Activated CD4-positive, alpha-beta T cell treated with anti-CD3 and anti-CD28 coated beads, Interleukin-2, amount 10 ng/mL, durations not matched to agents 7 days and 5 days (primary cell): ENCODE results near the gene AFF2. TPM values are rescaled to one million over a fixed set of nuclear protein-coding genes. Genes with fewer than 3 reads are reported as not detected.
"Not testable (repeated sequence)": the region's sequence is repeated elsewhere in the genome, so short reads cannot be mapped to it uniquely, and the experiment has no call there.

Experiments
- CTCF ChIA-PET: fragments of 350-600 bp; sonication (Branson Sonifier 250); formaldehyde crosslinking; loops from one replicate; lab custom pipeline; 2021; ENCODE audit warnings: antibody characterized with exemption; lab: Charles Lee
- POLR2A ChIA-PET: fragments of 350-600 bp; sonication (Branson Sonifier 250); formaldehyde crosslinking; loops from one replicate; lab custom pipeline; 2021; ENCODE audit warnings: antibody characterized with exemption; lab: Charles Lee
- DNase-seq: peaks from one replicate; pipeline ENCODE4 v3.0.0-alpha.2; 2020
- H3K27ac Mint-ChIP-seq: one replicate; pipeline ENCODE4 v1.8.0; 2021; ENCODE audit warnings: mild to moderate bottlenecking, moderate library complexity, mixed read lengths
- H3K27me3 Mint-ChIP-seq: one replicate; pipeline ENCODE4 v1.8.0; 2021; ENCODE audit warnings: mixed read lengths
- H3K36me3 Mint-ChIP-seq: one replicate; pipeline ENCODE4 v1.8.0; 2021; ENCODE audit warnings: low read depth, mixed read lengths
- H3K4me1 Mint-ChIP-seq: one replicate; pipeline ENCODE4 v1.8.0; 2021; ENCODE audit warnings: mixed read lengths
- H3K4me3 Mint-ChIP-seq: one replicate; pipeline ENCODE4 v1.8.0; 2021; ENCODE audit warnings: mild to moderate bottlenecking, moderate library complexity, mixed read lengths
- H3K9me3 Mint-ChIP-seq: one replicate; pipeline ENCODE4 v1.8.0; 2021; ENCODE audit warnings: mixed read lengths
- total RNA-seq, 2 experiments: library from RNA; stranded (reverse); gene quantifications; one replicate each; pipeline ENCODE4 v1.2.3, GENCODE V29; 2021

Gene AFF2
- total RNA-seq, 2 experiments from 2014 or later, result 0.69 to 1.8 TPM

- no peak overlapping the region for H3K27ac Mint-ChIP-seq
- CTCF ChIA-PET, result no interaction called here
Observed at GRCh38 chrX:148633218-148633908, 132.9 kb downstream of the AFF2 start.

DNA sequence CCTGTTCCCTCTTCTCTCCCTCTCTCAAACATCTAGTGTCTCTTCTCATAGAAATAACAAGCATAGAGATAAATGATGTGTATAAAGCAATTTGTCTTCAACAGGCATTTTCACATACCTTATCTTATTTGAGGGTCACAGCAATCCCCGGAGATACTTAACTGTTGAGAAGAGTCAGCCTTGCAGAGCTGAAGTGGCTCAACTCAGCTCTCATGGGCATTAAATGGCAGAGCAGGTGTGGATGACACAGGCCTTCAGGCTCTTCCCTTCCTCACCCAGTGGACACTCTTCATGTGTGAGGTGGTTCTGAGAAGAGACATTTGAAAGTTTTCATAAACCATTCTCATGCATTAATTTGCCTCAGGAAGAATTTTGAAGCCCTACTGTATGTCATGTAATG, 134.2 kb downstream of the AFF2 start:
- DNase-seq, result no peak
- ChIA-PET CTCF (no interaction called here), POLR2A (no interaction called here)
- H3K27ac Mint-ChIP-seq, result no peak overlapping the region
- no peaks in the 10 kb centered on the region for H3K4me1 Mint-ChIP-seq
- H3K36me3 Mint-ChIP-seq, result no peaks in the 10 kb centered on the region
- H3K27me3 Mint-ChIP-seq, result no peaks in the 10 kb centered on the region
- H3K4me3 Mint-ChIP-seq, result no peak overlapping the region
- no peaks in the 10 kb centered on the region for H3K9me3 Mint-ChIP-seq

More at GRCh38 chrX:148633218-148633908, 132.9 kb downstream of the AFF2 start:
- POLR2A ChIA-PET, result no interaction called here
- no peak for DNase-seq
- Mint-ChIP-seq H3K4me3 (no peak overlapping the region), H3K9me3 (no peaks in the 10 kb centered on the region), H3K36me3 (no peaks in the 10 kb centered on the region), H3K4me1 (no peaks in the 10 kb centered on the region), H3K27me3 (no peaks in the 10 kb centered on the region)

- H3K27ac Mint-ChIP-seq, result no peak overlapping the region
- no peaks in the 10 kb centered on the region for H3K9me3 Mint-ChIP-seq
- H3K4me1 Mint-ChIP-seq, result no peaks in the 10 kb centered on the region
- no peak overlapping the region for H3K4me3 Mint-ChIP-seq
- H3K27me3 Mint-ChIP-seq, result no peaks in the 10 kb centered on the region
- H3K36me3 Mint-ChIP-seq, result no peaks in the 10 kb centered on the region
- POLR2A ChIA-PET, result no interaction called here
- DNase-seq, result no peak
- CTCF ChIA-PET, result no interaction called here
Observed at GRCh38 chrX:148643460-148643859, 143.0 kb downstream of the AFF2 start.

GRCh38 chrX:148647651-148648050, 147.2 kb downstream of the AFF2 start:
- no peak overlapping the region for H3K4me3 Mint-ChIP-seq

DNA sequence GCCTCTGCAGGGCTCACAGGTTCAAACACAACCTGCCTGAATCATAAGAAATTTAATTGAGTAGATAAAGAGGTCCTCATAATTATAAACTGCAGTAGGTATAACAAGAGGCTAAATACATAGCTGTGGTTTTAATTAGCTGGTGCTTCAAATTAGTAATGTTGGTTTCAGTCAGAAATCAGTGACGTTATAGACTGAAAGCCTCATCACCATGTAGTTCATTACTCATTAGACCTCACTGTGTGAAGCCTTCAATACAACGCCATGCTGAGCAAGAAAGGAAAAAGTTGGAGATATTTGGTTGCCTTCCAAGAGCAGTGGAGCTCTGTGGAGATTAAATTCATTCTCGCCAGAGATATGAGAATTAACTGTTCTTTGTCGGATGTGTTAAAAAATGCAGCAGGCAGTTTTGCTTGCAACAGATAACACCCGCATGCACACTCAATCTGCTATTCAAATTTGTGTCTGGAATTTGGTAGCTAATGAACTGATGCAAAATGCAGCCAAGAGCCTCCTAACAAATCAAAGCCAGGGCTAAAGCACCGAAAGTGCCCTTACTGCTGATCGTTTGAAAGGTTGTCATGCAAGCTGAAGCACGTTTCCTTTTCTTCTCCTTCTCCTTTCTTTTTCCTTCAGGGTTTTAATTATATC, 148.9 kb downstream of the AFF2 start:
- ChIA-PET CTCF (no interaction called here), POLR2A (no interaction called here)
- no peaks in the 10 kb centered on the region for H3K4me1 Mint-ChIP-seq
- H3K4me3 Mint-ChIP-seq, result no peak overlapping the region
- no peaks in the 10 kb centered on the region for H3K9me3 Mint-ChIP-seq
- no peaks in the 10 kb centered on the region for H3K36me3 Mint-ChIP-seq
- no peak for DNase-seq
- no peak overlapping the region for H3K27ac Mint-ChIP-seq
- H3K27me3 Mint-ChIP-seq, result no peaks in the 10 kb centered on the region

More at GRCh38 chrX:148647651-148648050, 147.2 kb downstream of the AFF2 start:
- H3K27ac Mint-ChIP-seq, result no peak overlapping the region
- CTCF ChIA-PET, result interaction anchor here (1.3 kb wide), 1 partner anchor 15 kb away, joined by 5 read pairs; no protein-coding TSS in a partner anchor
- POLR2A ChIA-PET, result no interaction called here
- H3K27me3 Mint-ChIP-seq, result no peaks in the 10 kb centered on the region
- H3K36me3 Mint-ChIP-seq, result no peaks in the 10 kb centered on the region
- H3K9me3 Mint-ChIP-seq, result no peaks in the 10 kb centered on the region
- H3K4me1 Mint-ChIP-seq, result no peaks in the 10 kb centered on the region
- no peak for DNase-seq

DNA sequence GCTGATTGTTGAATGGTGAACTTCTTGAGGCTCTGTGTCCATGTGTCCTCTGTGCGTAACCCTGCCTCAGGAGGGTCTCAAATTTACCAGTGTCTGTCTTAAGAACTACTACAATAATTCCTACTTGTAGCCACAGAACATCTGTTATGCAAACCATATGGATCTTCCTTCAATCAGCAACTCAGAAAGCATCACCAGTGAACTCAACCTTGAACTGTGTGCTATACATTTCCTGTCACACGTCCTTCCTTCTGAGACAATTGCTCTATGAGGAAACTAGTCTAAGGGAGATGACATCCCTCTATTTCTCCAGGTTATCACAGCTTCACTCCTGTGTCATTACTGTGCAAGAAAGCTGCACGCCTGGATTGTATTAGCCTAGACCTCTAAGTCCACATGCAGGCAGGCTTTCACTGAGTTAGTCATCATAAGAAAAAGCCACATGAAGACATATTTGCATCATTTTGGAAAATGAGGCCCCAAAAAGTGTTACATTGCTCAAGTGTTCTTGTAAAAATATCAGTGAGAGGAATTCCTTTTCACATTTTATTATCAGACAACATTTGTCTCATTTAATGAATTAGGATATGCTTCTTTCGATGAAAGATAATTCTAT, 157.8 kb downstream of the AFF2 start:
- ChIA-PET POLR2A (no interaction called here), CTCF (no interaction called here)
- DNase-seq, result no peak
- Mint-ChIP-seq H3K27me3 (no peaks in the 10 kb centered on the region), H3K4me1 (no peaks in the 10 kb centered on the region), H3K36me3 (no peaks in the 10 kb centered on the region), H3K4me3 (no peak overlapping the region), H3K27ac (no peak overlapping the region), H3K9me3 (peaks cover 4% of the 10 kb centered on the region)

DNA sequence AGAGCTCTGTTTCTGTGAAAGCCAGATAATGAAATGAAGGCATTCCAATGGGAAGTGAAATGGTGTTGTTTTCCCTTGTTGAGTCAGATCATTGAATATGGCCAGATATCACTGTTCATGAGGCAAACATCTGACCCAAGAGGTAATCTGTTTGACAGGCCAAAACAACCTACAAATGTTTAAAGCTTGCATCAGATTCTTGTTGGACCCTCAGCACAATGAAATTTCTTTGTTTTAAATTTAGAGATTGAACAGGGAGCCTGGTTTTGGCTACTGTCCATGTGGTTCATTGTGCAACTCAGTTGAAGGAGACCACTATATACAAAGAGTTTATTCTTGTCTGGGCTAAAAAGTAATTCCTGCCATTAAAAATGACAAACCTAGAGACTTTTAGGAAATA, 159.1 kb downstream of the AFF2 start:
- no peak overlapping the region for H3K4me3 Mint-ChIP-seq
- ChIA-PET CTCF (no interaction called here), POLR2A (no interaction called here)

DNA sequence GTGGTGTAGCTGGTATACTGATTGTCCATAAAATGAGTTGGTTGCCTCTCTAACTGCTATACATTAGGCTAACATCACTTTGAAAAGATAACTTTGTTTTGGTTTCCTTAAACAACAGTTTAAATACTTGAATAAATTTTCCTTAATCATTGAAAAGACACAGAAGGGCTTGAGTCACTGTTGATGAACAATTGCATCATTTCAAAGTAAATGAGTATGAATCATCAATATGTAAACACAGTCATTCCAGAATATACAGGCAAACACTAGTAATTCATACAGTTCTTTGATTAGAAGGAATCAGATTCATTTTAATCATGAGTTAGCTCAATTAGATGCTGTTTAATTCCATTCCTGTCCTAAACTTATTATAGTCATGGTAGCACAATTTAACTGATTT, 160.6 kb downstream of the AFF2 start:
- Mint-ChIP-seq H3K27ac (no peak overlapping the region), H3K4me3 (no peak overlapping the region), H3K9me3 (peaks cover 12% of the 10 kb centered on the region), H3K27me3 (no peaks in the 10 kb centered on the region), H3K36me3 (no peaks in the 10 kb centered on the region), H3K4me1 (no peaks in the 10 kb centered on the region)
- CTCF ChIA-PET, result no interaction called here
- no peak for DNase-seq
- POLR2A ChIA-PET, result no interaction called here

More for the DNA sequence above, 159.1 kb downstream of the AFF2 start:
- Mint-ChIP-seq H3K9me3 (peaks cover 6% of the 10 kb centered on the region), H3K4me1 (no peaks in the 10 kb centered on the region), H3K27me3 (no peaks in the 10 kb centered on the region), H3K36me3 (no peaks in the 10 kb centered on the region), H3K27ac (no peak overlapping the region)
- no peak for DNase-seq

DNA sequence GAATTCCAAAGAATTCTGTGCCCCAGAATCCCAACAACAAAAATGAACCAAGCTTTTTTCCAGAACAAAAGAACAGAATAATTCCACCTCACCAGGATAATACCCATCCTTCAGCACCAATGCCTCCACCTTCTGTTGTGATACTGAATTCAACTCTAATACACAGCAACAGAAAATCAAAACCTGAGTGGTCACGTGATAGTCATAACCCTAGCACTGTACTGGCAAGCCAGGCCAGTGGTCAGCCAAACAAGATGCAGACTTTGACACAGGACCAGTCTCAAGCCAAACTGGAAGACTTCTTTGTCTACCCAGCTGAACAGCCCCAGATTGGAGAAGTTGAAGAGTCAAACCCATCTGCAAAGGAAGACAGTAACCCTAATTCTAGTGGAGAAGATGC, 161.6 kb downstream of the AFF2 start:
- no peak for DNase-seq
- H3K4me1 Mint-ChIP-seq, result no peaks in the 10 kb centered on the region
- no peak overlapping the region for H3K27ac Mint-ChIP-seq
- ChIA-PET POLR2A (no interaction called here), CTCF (interaction anchor here (1.7 kb wide), 1 partner anchor 14 kb away, joined by 5 read pairs; no protein-coding TSS in a partner anchor)
- H3K36me3 Mint-ChIP-seq, result no peaks in the 10 kb centered on the region
- no peaks in the 10 kb centered on the region for H3K27me3 Mint-ChIP-seq
- no peak overlapping the region for H3K4me3 Mint-ChIP-seq
- H3K9me3 Mint-ChIP-seq, result peaks cover 12% of the 10 kb centered on the region

- no peaks in the 10 kb centered on the region for H3K4me1 Mint-ChIP-seq
- H3K9me3 Mint-ChIP-seq, result peaks cover 18% of the 10 kb centered on the region
- ChIA-PET CTCF (no interaction called here), POLR2A (no interaction called here)
- no peaks in the 10 kb centered on the region for H3K27me3 Mint-ChIP-seq
- H3K4me3 Mint-ChIP-seq, result no peak overlapping the region
- no peaks in the 10 kb centered on the region for H3K36me3 Mint-ChIP-seq
- H3K27ac Mint-ChIP-seq, result no peak overlapping the region
- no peak for DNase-seq
Observed at GRCh38 chrX:148664171-148664570, 163.8 kb downstream of the AFF2 start.

DNA sequence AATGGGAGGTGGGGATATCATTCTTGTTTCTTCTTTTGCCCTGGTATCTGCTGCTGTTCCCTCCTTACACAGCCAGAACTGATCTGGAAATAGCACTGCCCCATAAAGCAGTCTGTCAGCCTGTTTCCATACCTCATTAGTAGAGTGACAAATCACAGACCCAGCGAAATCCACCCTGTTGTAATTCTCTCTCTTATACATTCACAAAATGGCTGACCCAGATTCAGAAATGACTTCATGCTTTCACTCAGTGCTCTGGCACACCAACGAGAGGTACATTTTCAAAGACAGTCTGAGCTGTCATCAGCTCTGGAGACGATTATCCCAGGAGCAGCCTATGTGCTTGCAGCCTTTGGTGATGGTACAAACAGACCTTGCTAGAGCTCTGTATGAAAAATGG, 164.6 kb downstream of the AFF2 start:
- Mint-ChIP-seq H3K27ac (no peak overlapping the region), H3K9me3 (peaks cover 23% of the 10 kb centered on the region), H3K4me3 (no peak overlapping the region), H3K4me1 (no peaks in the 10 kb centered on the region), H3K27me3 (no peaks in the 10 kb centered on the region), H3K36me3 (no peaks in the 10 kb centered on the region)
- no peak for DNase-seq
- ChIA-PET POLR2A (no interaction called here), CTCF (no interaction called here)

- H3K9me3 Mint-ChIP-seq, result peaks cover 26% of the 10 kb centered on the region
- H3K27ac Mint-ChIP-seq, H3K4me1 Mint-ChIP-seq, DNase-seq, H3K36me3 Mint-ChIP-seq, H3K4me3 Mint-ChIP-seq, POLR2A ChIA-PET, CTCF ChIA-PET, H3K27me3 Mint-ChIP-seq: not testable (repeated sequence)
Observed at GRCh38 chrX:148669175-148669574, 168.8 kb downstream of the AFF2 start.

- no peaks in the 10 kb centered on the region for H3K36me3 Mint-ChIP-seq
- H3K27ac Mint-ChIP-seq, result no peak overlapping the region
- ChIA-PET CTCF (no interaction called here), POLR2A (no interaction called here)
- no peaks in the 10 kb centered on the region for H3K27me3 Mint-ChIP-seq
- DNase-seq, result no peak
- peaks cover 22% of the 10 kb centered on the region for H3K9me3 Mint-ChIP-seq
- H3K4me1 Mint-ChIP-seq, result no peaks in the 10 kb centered on the region
- no peak overlapping the region for H3K4me3 Mint-ChIP-seq
Observed at GRCh38 chrX:148670277-148670676, 169.9 kb downstream of the AFF2 start.
